Stimulated activated CD8-positive, alpha-beta memory T cell treated with anti-CD3 and anti-CD28 coated beads, Interleukin-7, amount 100 ng/mL, for 24 hours (primary cell): ENCODE results near the gene MEGF6.
"Not testable (repeated sequence)": the region's sequence is repeated elsewhere in the genome, so short reads cannot be mapped to it uniquely, and the experiment has no call there.

Experiments
- DNase-seq: peaks from one replicate; pipeline ENCODE4 v3.0.0-alpha.2; 2020; ENCODE audit warnings: low read depth

Gene MEGF6

DNA sequence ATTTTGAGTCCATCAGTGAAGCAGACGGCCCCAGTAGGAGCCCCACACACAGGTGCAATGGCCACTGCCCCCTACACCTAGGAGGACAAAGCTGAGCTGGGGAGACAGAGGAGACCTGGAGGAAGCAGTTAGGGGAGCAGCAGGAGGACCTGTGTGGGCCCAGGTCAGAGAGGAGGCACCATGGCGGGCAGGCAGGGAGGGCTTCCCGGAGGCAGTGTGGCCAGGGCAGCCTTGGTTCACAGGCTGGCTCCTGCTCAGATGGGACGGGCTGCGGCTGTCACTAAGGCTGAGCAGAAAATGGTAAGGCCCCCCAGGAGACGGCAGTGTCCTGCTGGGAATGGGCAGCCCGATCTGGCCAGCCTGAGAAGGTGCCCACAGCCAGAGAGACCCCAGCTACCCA is 15.4 kb downstream of the MEGF6 start:
- DNase-seq = no peak

DNA sequence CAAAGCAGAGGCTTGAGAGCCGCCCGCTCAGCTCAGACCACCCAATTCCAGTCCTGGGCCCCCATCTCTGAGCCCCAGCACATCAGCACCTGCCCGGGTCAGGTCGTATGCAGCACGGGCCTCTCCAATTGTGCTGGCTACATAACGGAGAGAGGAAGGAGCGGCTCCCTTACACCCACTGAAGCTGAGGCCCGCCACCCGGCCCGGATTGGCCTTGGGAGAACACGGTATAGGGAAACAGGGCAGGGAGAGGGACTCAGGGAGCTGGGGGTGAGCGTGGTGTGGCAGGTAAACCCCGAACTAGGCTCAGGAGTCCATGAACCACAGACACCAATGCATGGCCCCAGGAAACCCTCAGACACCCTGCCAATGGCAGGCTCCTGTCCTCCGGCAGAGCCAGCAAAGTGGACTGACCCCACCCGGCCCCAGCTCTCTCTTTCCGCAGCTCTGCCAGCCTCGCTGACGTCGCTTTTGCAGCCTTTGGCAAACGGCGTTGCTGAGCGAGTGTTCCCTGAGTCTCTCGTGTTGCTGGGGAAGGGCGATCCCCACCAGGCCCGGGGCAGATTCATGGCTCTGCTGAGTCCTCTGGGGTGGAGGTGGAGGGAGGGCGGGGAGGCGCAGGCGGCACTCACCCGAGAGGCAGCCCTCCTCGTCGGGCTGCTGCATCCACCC is 16.5 kb downstream of the MEGF6 start:
- DNase-seq = no peak

GRCh38 chr1:3593745-3594144 is 17.6 kb downstream of the MEGF6 start:
- no peak for DNase-seq

- no peak for DNase-seq
Observed at GRCh38 chr1:3593334-3593733, 18.0 kb downstream of the MEGF6 start.

DNA sequence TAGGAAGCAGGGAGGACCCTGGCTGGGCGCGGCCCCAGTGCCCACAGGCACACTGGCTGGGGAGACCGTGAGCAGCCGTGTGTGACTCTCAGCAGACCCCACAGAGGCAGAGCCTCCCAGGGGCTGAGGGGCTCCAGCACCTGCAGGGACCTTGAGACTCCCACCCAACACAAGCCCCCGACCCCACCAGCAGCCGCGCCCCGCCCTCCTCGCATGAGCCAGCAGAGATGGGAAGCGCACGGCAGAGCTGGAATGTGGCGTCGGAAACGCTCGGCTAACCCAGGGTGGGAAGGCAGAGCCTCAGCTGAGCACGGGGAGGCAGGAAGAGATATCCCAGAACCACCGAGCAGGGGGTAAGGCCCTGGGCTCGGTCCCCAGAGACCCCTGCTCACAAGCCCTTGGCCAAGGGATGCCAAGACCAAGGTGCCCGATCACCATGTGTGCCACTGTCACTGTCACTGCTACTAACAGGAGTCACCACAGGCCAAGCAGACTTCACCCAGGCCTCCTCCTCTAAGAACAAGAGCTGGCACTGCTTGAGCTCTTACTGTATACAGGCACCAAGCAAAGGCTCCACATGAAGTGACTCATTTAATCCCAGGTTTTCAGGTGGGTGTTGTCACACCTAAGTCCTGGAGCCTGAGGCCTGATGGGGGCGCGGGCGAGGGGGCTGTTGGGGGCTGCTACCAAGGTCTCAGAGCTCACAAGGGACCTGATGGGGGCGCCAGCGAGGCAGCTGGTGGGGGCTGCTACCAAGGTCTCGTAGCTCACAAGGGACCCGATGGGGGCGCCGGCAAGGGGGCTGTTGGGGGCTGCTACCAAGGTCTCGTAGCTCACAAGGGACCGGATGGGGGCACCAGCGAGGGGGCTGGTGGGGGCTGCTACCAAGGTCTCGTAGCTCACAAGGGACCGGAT is 20.1 kb downstream of the MEGF6 start:
- DNase-seq = no peak

- no peak for DNase-seq
Observed at GRCh38 chr1:3590139-3590763, 21.1 kb downstream of the MEGF6 start.

DNA sequence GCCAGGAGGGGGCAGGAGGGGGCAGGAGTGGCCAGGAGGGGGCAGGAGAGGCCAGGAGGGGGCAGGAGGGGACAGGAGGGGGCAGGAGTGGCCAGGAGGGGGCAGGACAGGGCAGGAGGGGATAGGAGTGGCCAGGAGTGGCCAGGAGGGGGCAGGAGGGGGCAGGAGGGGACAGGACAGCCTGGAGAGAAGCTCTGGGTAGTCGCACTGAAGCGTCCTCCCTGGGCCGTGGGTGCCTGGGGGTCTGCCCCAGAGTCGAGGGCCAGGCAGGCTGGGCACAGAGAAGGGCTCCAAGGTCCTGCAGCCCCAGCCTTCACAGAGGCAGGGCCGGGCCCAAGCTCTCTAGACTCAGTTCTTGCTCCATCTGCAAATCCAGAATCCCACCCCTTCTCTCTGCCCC is 22.9 kb downstream of the MEGF6 start:
- no peak for DNase-seq

- DNase-seq = no peak
Observed at GRCh38 chr1:3586986-3587759, 24.1 kb downstream of the MEGF6 start.

DNA sequence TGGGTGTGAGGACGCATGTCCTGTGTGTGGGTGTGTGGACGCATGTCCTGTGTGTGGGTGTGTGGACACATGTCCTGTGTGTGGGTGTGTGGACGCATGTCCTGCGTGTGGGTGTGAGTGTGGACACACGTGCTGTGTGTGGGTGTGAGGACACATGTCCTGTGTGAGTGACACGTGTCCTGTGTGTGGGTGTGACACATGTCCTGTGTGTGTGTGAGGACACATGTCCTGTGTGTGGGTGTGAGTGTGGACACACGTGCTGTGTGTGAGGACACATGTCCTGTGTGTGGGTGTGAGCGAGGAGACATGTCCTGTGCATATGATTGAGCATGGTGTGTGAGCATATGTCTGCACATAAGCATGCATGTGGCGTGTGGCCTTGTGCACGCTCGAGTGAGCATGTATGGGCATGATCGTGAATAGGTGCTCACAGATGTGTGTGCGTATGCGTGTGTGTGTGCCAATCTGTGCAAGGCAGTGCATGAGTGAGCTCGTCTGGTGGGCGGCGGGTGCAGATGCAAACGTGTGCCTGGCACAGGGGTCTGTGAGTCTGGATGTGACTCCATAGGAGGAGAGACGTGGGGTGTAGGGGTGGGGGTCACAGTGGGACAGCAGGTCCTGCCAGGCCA is 25.3 kb downstream of the MEGF6 start:
- no peak for DNase-seq

DNA sequence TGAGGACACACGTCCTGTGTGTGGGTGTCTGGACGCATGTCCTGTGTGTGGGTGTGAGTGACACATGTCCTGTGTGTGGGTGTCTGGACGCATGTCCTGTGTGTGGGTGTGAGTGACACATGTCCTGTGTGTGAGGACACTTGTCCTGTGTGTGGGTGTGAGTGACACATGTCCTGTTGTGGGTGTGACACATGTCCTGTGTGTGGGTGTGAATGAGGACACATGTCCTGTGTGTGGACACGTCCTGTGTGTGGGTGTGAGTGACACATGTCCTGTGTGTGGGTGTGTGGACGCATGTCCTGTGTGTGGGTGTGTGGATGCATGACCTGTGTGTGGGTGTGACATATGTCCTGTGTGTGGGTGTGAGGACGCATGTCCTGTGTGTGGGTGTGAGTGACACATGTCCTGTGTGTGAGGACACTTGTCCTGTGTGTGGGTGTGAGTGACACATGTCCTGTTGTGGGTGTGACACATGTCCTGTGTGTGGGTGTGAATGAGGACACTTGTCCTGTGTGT is 25.9 kb downstream of the MEGF6 start:
- not testable (repeated sequence) for DNase-seq

GRCh38 chr1:3584915-3585314 is 26.4 kb downstream of the MEGF6 start:
- no peak for DNase-seq

GRCh38 chr1:3583751-3584150 is 27.6 kb downstream of the MEGF6 start:
- not testable (repeated sequence) for DNase-seq

DNA sequence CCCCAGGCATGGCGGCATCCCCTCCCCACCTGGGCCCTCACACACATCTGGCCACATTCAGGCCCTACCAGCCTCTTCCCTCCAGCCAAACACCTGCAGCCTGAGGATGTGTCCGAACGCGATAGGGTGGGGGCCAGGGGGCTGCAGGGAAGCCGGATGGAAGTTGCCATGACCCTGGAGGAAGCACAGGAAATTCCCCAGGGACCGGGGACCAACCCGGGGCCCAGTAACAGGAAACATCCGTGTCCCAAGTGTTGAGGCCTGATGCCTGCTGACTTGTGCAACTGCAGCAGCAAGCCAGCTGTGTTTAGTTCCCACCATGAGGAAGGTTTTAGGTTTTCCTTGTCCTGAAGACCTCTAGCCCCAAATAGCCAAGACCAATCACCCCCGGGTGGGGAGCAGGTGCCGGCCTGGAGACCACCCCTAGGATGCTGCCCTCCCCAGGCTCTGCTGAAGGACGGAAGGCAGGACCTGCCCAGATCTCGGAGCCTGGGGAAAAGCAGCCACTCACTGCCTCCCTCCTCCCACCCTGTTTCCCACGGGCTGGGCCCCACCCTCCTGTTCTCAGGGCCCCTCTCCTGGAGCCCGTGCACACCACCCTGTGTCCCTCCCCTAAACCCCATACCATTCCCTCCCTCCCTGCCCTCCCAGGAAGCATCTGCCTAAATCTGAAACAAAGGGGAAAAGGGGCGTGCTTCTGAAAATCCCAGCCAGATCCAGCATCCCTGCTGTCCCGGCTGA is 29.8 kb downstream of the MEGF6 start:
- DNase-seq = no peak

DNA sequence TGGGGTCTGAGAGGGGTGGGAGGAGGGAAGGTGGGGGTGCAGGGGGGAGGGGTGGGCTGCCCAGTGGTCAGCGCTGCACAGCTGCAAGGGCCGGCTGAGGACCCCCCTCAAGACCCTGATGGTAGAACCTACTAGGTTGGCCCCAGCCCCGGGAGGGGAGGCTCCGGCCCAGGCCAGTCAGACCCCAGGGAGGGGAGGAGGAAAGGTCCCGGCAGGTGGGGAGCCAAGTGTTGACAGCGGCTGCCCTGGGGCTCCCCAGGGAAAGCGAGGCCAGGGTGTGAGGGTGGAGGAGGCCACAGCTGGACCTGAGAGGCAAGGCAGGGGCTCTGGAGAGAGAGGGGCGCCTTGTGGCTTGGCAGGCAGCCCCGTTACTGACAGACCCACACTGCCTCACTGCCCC is 31.1 kb downstream of the MEGF6 start:
- no peak for DNase-seq

- no peak for DNase-seq
Observed at GRCh38 chr1:3579626-3580025, 31.7 kb downstream of the MEGF6 start.

GRCh38 chr1:3578906-3579305 is 32.4 kb downstream of the MEGF6 start:
- DNase-seq = no peak

GRCh38 chr1:3578433-3578805 is 32.9 kb downstream of the MEGF6 start:
- DNase-seq = no peak

DNA sequence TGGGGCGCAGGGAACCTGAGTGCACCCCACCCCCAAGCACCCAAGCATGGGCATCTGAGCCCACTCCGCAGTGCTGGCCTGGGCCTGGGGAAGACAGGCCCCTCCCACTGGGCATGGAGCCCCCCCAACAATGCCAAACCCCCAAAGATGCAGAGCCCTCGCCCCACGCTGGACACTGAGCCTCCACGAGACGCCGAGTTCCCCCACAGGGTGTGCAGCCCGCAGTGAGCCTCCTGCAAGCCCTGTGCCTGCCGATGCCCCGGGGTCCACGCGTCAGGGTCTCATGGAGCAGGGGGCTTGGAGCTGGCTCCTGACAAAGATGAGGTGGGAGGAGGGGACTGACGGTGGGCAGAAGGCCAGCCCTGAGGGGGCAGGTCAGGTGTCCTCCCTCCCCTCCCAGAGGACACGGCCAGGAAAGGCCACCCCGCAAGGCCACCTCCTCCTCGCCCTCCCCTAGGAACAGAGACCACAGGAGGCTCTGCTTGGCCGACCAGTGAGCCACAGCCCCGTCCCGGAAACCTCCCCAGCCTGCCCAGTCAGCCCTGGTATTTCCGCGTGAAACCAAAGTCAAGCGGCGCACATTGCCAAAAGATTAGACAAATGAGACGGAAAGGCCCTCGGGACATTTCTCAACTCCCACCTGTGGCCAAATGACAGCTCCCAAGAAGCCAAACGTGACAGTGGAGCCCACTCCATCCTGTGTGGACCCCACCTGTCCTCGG is 33.4 kb downstream of the MEGF6 start:
- DNase-seq = no peak

DNA sequence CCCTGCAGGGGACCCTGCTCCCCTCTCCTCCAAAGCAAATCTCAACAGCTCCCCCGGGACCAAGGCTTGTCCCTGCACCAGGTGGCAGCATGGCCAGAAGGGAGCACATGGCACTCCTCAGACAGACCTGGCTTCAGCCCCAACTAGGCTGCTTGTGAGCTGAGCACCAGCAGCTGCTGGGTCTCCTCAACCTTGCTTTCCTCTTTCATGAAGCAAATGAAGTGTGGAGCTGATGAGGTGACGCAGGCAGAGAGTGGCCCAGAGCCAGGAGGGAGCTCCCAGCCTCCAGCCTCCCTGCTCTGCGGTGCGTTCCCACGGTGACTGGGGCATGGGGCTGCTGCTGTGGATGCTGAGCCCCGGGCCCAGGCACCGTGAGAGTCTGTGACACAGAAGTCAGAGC is 34.0 kb downstream of the MEGF6 start:
- DNase-seq = no peak

GRCh38 chr1:3575993-3576392 is 35.3 kb downstream of the MEGF6 start:
- no peak for DNase-seq
